AG04449 (cell line): ENCODE results near the gene GULP1.

ENCODE experiments used
- CTCF ChIA-PET: fragments of 350-600 bp; formaldehyde crosslinking; extraction: SDS; loops from one replicate; lab custom pipeline; 2021; ENCODE audit warnings: antibody characterized with exemption; lab: Yijun Ruan, JAX
- POLR2A ChIA-PET: fragments of 400-600, 350-600 bp; formaldehyde crosslinking; extraction: SDS; loops from one replicate; lab custom pipeline; 2020; ENCODE audit warnings: antibody characterized with exemption, inconsistent platforms; lab: Yijun Ruan, JAX
- DNase-seq: peaks from one replicate; pipeline ENCODE4 v3.0.0-alpha.2; 2010; ENCODE audit warnings: low read depth, low spot score
- H3K4me3 ChIP-seq: 2 replicates; pipeline ENCODE4 v1.5.1; 2011; ENCODE audit warnings: low read depth, mild to moderate bottlenecking, control low read depth, low read length
- TF ChIP-seq, protein P1 (sequence below): IDR thresholded peaks from one replicate; pipeline ENCODE4 v1.5.1; 2011; ENCODE audit warnings: mild to moderate bottlenecking, moderate library complexity, low read length, control low read depth, inconsistent platforms; ENCODE audit not compliant: insufficient read depth; ENCODE audit errors: missing control alignments

The GULP1 gene

DNA sequence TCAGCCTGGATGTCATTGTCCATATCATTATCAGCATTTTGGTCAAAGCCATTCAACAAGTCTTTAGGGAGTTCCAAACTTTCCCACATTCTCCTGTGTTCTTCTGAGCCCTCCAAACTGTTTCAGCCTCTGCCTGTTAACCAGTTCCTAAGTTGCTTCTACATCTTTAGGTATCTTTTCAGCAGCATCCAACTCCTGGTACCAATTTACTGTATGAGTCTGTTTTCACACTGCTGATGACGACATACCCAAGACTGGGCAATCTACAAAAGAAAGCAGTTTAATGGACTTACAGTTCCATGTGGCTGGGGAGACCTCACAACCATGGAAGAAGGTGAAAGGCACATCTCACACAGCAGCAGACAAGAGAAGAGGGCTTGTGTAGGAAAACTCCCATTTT is 94.2 kb downstream of the GULP1 start:
- TF ChIP-seq, protein P1, sequence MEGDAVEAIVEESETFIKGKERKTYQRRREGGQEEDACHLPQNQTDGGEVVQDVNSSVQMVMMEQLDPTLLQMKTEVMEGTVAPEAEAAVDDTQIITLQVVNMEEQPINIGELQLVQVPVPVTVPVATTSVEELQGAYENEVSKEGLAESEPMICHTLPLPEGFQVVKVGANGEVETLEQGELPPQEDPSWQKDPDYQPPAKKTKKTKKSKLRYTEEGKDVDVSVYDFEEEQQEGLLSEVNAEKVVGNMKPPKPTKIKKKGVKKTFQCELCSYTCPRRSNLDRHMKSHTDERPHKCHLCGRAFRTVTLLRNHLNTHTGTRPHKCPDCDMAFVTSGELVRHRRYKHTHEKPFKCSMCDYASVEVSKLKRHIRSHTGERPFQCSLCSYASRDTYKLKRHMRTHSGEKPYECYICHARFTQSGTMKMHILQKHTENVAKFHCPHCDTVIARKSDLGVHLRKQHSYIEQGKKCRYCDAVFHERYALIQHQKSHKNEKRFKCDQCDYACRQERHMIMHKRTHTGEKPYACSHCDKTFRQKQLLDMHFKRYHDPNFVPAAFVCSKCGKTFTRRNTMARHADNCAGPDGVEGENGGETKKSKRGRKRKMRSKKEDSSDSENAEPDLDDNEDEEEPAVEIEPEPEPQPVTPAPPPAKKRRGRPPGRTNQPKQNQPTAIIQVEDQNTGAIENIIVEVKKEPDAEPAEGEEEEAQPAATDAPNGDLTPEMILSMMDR, result no peak
- no peak overlapping the region for H3K4me3 ChIP-seq
- DNase-seq, result no peak
- CTCF ChIA-PET, result no interaction called here
- POLR2A ChIA-PET, result no interaction called here

GRCh38 chr2:188388831-188389230 is 97.2 kb downstream of the GULP1 start:
- no peak overlapping the region for H3K4me3 ChIP-seq
- DNase-seq, result no peak
- TF ChIP-seq, protein P1, result no peak
- POLR2A ChIA-PET, result no interaction called here
- CTCF ChIA-PET, result interaction anchor here (1.0 kb wide), 1 partner anchor 13 kb away, joined by 4 read pairs; no protein-coding TSS in a partner anchor

DNA sequence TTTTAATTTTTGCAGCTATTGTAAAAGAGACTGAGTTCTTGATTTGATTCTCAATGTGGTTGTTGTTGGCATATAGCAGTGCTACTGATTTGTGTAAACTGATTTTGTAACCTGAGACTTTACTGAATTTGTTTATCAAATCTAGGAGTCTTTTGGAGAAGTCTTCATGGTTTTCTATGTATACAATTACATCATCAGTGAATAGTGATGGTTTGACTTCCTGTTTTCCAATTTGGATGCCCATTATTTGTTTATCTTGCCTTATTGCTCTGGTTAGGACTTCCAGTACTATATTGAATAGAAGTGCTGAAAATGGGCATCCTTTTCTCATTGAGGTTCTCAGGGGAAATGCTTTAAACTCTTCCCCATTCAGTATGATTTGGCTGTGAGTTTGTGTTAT is 99.7 kb downstream of the GULP1 start:
- ChIA-PET POLR2A (no interaction called here), CTCF (no interaction called here)
- H3K4me3 ChIP-seq, result no peak overlapping the region
- TF ChIP-seq, protein P1, result no peak
- no peak for DNase-seq

DNA sequence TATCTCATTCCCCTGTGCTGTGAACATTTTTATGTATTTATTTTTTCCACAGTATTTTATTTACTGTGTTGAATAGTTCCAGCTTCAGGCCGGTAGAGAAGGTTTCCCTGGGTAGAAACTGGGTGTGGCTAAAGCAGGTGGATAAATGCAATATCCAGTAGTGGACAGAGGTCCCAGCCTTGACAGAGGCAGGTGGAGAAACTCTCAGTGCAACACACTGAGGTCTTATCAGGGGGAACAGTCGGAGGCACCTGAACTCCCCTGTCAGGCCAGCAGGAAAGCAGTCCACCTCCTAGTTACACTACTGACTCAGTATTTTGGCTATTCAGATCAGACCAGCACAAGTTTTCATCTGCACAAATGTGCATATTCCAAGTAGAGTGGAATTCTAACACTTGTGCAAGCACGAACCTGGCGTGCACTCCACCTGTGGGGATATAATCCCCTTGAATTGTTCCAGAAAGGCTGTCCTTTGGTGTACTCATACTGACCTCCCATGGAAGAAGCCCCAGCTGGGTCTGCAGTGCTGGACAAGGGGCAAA is 103.3 kb downstream of the GULP1 start:
- H3K4me3 ChIP-seq, result no peak overlapping the region
- CTCF ChIA-PET, result interaction anchor here (1.4 kb wide), 1 partner anchor 9 kb away, joined by 3 read pairs; no protein-coding TSS in a partner anchor
- POLR2A ChIA-PET, result no interaction called here
- DNase-seq, result no peak
- TF ChIP-seq, protein P1, result no peak

- no peak for DNase-seq
- TF ChIP-seq, protein P1, result no peak
- no peak overlapping the region for H3K4me3 ChIP-seq
- POLR2A ChIA-PET, result no interaction called here
- CTCF ChIA-PET, result no interaction called here
These were observed 104.4 kb downstream of the GULP1 start for GRCh38 chr2:188395903-188396689.

- CTCF ChIA-PET, result interaction anchor here (1.5 kb wide), 1 partner anchor 107 kb away, joined by 4 read pairs; the partner anchor contains the start of gene GULP1
- POLR2A ChIA-PET, result interaction anchor here (1.0 kb wide), 1 partner anchor 107 kb away, joined by 4 read pairs; no protein-coding TSS in a partner anchor
- TF ChIP-seq, protein P1, result no peak
- DNase-seq, result no peak
- no peak overlapping the region for H3K4me3 ChIP-seq
These were observed 107.5 kb downstream of the GULP1 start for GRCh38 chr2:188399159-188399558.
